SK-N-SH treated with all-trans-retinoic acid at 6 μM for 48 hours (cell line): Measurements from ENCODE around the gene WDR48.

Experiments used
- ATAC-seq: fragments of 200-7000 bp; cut with Tn5 transposase; 3 replicates; pipeline ENCODE4 v1.9.1; 2020; ENCODE audit warnings: mild to moderate bottlenecking, moderate library complexity
- ARNTL ChIP-seq: fragments of 450-650 bp; formaldehyde crosslinking; IDR thresholded peaks from 2 replicates; pipeline ENCODE4 v1.5.0; 2020; ENCODE audit warnings: low read depth, mild to moderate bottlenecking, moderate library complexity, borderline replicate concordance
- BACH2 ChIP-seq: fragments of 250-450 bp; sonication (Bioruptor Pico); IDR thresholded peaks from 2 replicates; pipeline ENCODE4 v1.9.0; 2021; ENCODE audit warnings: mild to moderate bottlenecking, borderline replicate concordance
- CREB5 ChIP-seq: fragments of 250-450 bp; sonication (Bioruptor Pico); IDR thresholded peaks from 2 replicates; pipeline ENCODE4 v1.5.1; 2020; ENCODE audit warnings: low read depth, mild to moderate bottlenecking, moderate library complexity
- CSDC2 ChIP-seq: fragments of 250-450 bp; sonication (Bioruptor Pico); IDR thresholded peaks from 2 replicates; pipeline ENCODE4 v1.5.0; 2020; ENCODE audit warnings: mild to moderate bottlenecking, moderate library complexity
- CSRNP3 ChIP-seq: fragments of 250-450 bp; sonication (Bioruptor Pico); IDR thresholded peaks from 2 replicates; pipeline ENCODE4 v1.5.1; 2021; ENCODE audit warnings: mild to moderate bottlenecking, moderate library complexity
- ESRRG ChIP-seq: fragments of 250-450 bp; sonication (Bioruptor Pico); IDR thresholded peaks from 2 replicates; pipeline ENCODE4 v1.6.1; 2021; ENCODE audit warnings: mild to moderate bottlenecking
- GLIS3 ChIP-seq: fragments of 250-450 bp; sonication (Bioruptor Pico); IDR thresholded peaks from 2 replicates; pipeline ENCODE4 v1.5.0; 2020; ENCODE audit warnings: mild to moderate bottlenecking, moderate library complexity
- ISL1 ChIP-seq: fragments of 250-450 bp; sonication (Bioruptor Pico); IDR thresholded peaks from 2 replicates; pipeline ENCODE4 v2.1.2; 2022; ENCODE audit warnings: mild to moderate bottlenecking, moderate library complexity
- PATZ1 ChIP-seq: fragments of 250-450 bp; sonication (Bioruptor Pico); IDR thresholded peaks from 2 replicates; pipeline ENCODE4 v1.8.0; 2020; ENCODE audit warnings: mild to moderate bottlenecking, moderate library complexity, borderline replicate concordance
- POU6F1 ChIP-seq: fragments of 250-450 bp; sonication (Bioruptor Pico); IDR thresholded peaks from 2 replicates; pipeline ENCODE4 v1.8.0; 2021; ENCODE audit warnings: low read depth, mild to moderate bottlenecking, moderate library complexity, borderline replicate concordance
- PPARA ChIP-seq: fragments of 250-450 bp; sonication (Bioruptor Pico); IDR thresholded peaks from 2 replicates; pipeline ENCODE4 v1.5.0; 2020; ENCODE audit warnings: mild to moderate bottlenecking, borderline replicate concordance
- RARB ChIP-seq: fragments of 250-450 bp; sonication (Bioruptor Pico); IDR thresholded peaks from 2 replicates; pipeline ENCODE4 v1.8.0; 2021; ENCODE audit warnings: mild to moderate bottlenecking, moderate library complexity
- SNAI2 ChIP-seq: fragments of 250-450 bp; sonication (Bioruptor Pico); IDR thresholded peaks from 2 replicates; pipeline ENCODE4 v1.5.0; 2020; ENCODE audit warnings: mild to moderate bottlenecking, moderate library complexity
- TCF4 ChIP-seq: fragments of 250-450 bp; sonication (Bioruptor Pico); IDR thresholded peaks from 2 replicates; pipeline ENCODE4 v1.8.0; 2021; ENCODE audit warnings: mild to moderate bottlenecking, moderate library complexity, borderline replicate concordance
- TOX ChIP-seq: fragments of 250-450 bp; sonication (Bioruptor Pico); IDR thresholded peaks from 2 replicates; pipeline ENCODE4 v1.8.0; 2021; ENCODE audit warnings: mild to moderate bottlenecking, moderate library complexity, borderline replicate concordance
- TSHZ2 ChIP-seq: fragments of 250-450 bp; sonication (Bioruptor Pico); IDR thresholded peaks from 2 replicates; pipeline ENCODE4 v1.5.0; 2020; ENCODE audit warnings: mild to moderate bottlenecking, moderate library complexity
- ZFP3 ChIP-seq: fragments of 250-450 bp; sonication (Bioruptor Pico); IDR thresholded peaks from 2 replicates; pipeline ENCODE4 v1.5.0; 2020; ENCODE audit warnings: mild to moderate bottlenecking, moderate library complexity
- ZFP30 ChIP-seq: fragments of 450-650 bp; formaldehyde crosslinking; IDR thresholded peaks from 2 replicates; pipeline ENCODE4 v1.5.0; 2022; ENCODE audit warnings: mild to moderate bottlenecking, moderate library complexity
- ZNF565 ChIP-seq: fragments of 450-650 bp; formaldehyde crosslinking; conservative IDR thresholded peaks from 2 replicates; pipeline ENCODE4 v1.5.0; 2020; ENCODE audit warnings: low read depth, mild to moderate bottlenecking, moderate library complexity
- ZNF70 ChIP-seq: fragments of 450-650 bp; formaldehyde crosslinking; IDR thresholded peaks from 2 replicates; pipeline ENCODE4 v1.5.0; 2020; ENCODE audit warnings: mild to moderate bottlenecking, moderate library complexity
- ZNF8 ChIP-seq: fragments of 450-650 bp; formaldehyde crosslinking; IDR thresholded peaks from 2 replicates; pipeline ENCODE4 v1.5.0; 2020; ENCODE audit warnings: mild to moderate bottlenecking, moderate library complexity

The WDR48 gene

GRCh38 chr3:39051649-39052561, at the start of gene WDR48, which contains the start of gene SCN11A:
Gene WDR48 (plus strand): TSS chr3:39052016. CDS start chr3:39052026, 10 bp downstream.
Gene SCN11A (minus strand): TSS chr3:39051944. CDS start chr3:38950362, 101,582 bp downstream.
- peak; percentile 100 for ATAC-seq
- TF ChIP-seq PATZ1 = no peak
- TF ChIP-seq ZNF70 (CRISPR knock-in tag) = no peak
- no peak for TF ChIP-seq GLIS3 (CRISPR knock-in tag)
- TF ChIP-seq TOX (CRISPR knock-in tag) = no peak
- TF ChIP-seq BACH2 (CRISPR knock-in tag) = no peak
- TF ChIP-seq POU6F1 (CRISPR knock-in tag) = no peak
- no peak for TF ChIP-seq ZFP30 (CRISPR knock-in tag)
- TF ChIP-seq ISL1 (CRISPR knock-in tag) = no peak
- no peak for TF ChIP-seq ZNF8 (CRISPR knock-in tag)

- ATAC-seq = no peak
- TF ChIP-seq TSHZ2 (CRISPR knock-in tag) (no peak), BACH2 (CRISPR knock-in tag) (no peak), CSRNP3 (no peak), ZFP30 (CRISPR knock-in tag) (no peak)
- TF ChIP-seq, all 23 proteins: peak for 0
Observed at GRCh38 chr3:39005295-39005694, 46.5 kb upstream of the WDR48 start.

- ATAC-seq = no peak
- no peak for TF ChIP-seq GLIS3 (CRISPR knock-in tag)
- no peak for TF ChIP-seq RARB (CRISPR knock-in tag)
- no peak for TF ChIP-seq PATZ1
- no peak for TF ChIP-seq POU6F1 (CRISPR knock-in tag)
- no peak for TF ChIP-seq ISL1 (CRISPR knock-in tag)
- TF ChIP-seq CREB5 = no peak
- TF ChIP-seq ZNF8 (CRISPR knock-in tag) = no peak
- no peak for TF ChIP-seq ARNTL (CRISPR knock-in tag)
- TF ChIP-seq PPARA = no peak
- no peak for TF ChIP-seq TCF4 (CRISPR knock-in tag)
- no peak for TF ChIP-seq SNAI2 (CRISPR knock-in tag)
- no peak for TF ChIP-seq ESRRG (CRISPR knock-in tag)
- TF ChIP-seq ZNF565 = no peak
- TF ChIP-seq ZFP3 (CRISPR knock-in tag) = no peak
- no peak for TF ChIP-seq BACH2 (CRISPR knock-in tag)
- no peak for TF ChIP-seq CSDC2 (CRISPR knock-in tag)
- no peak for TF ChIP-seq ZNF70 (CRISPR knock-in tag)
Observed at GRCh38 chr3:39011191-39011736, 40.6 kb upstream of the WDR48 start.
